AG04449 (cell line): ENCODE measurements around the gene RRBP1.

Experiments
- CTCF ChIA-PET: fragments of 350-600 bp; formaldehyde crosslinking; extraction: SDS; loops from one replicate; lab custom pipeline; 2021; ENCODE audit warnings: antibody characterized with exemption; lab: Yijun Ruan, JAX
- POLR2A ChIA-PET: fragments of 400-600, 350-600 bp; formaldehyde crosslinking; extraction: SDS; loops from one replicate; lab custom pipeline; 2020; ENCODE audit warnings: antibody characterized with exemption, inconsistent platforms; lab: Yijun Ruan, JAX
- DNase-seq: peaks from one replicate; pipeline ENCODE4 v3.0.0-alpha.2; 2010; ENCODE audit warnings: low read depth, low spot score
- H3K4me3 ChIP-seq: 2 replicates; pipeline ENCODE4 v1.5.1; 2011; ENCODE audit warnings: low read depth, mild to moderate bottlenecking, control low read depth, low read length
- TF ChIP-seq, protein P1 (sequence below): IDR thresholded peaks from one replicate; pipeline ENCODE4 v1.5.1; 2011; ENCODE audit warnings: mild to moderate bottlenecking, moderate library complexity, low read length, control low read depth, inconsistent platforms; ENCODE audit not compliant: insufficient read depth; ENCODE audit errors: missing control alignments

RRBP1 gene

DNA sequence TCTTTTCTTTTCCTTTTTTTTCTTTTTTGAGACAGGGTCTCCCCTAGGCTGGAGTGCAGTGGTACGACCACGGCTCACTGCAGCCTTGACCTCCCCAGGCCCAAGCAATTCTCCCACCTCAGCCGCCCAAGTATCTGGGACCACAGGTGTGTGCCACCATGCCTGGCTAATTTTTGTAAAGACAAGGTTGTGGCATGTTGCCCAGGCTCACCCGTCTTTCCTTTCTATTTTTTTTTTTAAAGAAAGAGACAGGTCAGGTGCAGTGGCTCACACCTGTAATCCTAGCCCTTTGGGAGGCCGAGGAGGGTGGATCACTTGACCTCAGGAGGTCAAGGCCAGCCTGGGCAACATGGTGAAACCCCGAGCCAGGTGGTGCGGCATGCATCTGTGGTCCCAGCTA, 34.3 kb upstream of the RRBP1 start:
- DNase-seq: no peak
- CTCF ChIA-PET: interaction anchor here (1.2 to 2.8 kb wide), 3 partner anchors 34 to 181 kb away, joined by 3 to 9 read pairs (median 5); partner anchors contain the start of gene RRBP1
- TF ChIP-seq, protein P1, sequence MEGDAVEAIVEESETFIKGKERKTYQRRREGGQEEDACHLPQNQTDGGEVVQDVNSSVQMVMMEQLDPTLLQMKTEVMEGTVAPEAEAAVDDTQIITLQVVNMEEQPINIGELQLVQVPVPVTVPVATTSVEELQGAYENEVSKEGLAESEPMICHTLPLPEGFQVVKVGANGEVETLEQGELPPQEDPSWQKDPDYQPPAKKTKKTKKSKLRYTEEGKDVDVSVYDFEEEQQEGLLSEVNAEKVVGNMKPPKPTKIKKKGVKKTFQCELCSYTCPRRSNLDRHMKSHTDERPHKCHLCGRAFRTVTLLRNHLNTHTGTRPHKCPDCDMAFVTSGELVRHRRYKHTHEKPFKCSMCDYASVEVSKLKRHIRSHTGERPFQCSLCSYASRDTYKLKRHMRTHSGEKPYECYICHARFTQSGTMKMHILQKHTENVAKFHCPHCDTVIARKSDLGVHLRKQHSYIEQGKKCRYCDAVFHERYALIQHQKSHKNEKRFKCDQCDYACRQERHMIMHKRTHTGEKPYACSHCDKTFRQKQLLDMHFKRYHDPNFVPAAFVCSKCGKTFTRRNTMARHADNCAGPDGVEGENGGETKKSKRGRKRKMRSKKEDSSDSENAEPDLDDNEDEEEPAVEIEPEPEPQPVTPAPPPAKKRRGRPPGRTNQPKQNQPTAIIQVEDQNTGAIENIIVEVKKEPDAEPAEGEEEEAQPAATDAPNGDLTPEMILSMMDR: no peak
- H3K4me3 ChIP-seq: no peak overlapping the region
- POLR2A ChIA-PET: no interaction called here

DNA sequence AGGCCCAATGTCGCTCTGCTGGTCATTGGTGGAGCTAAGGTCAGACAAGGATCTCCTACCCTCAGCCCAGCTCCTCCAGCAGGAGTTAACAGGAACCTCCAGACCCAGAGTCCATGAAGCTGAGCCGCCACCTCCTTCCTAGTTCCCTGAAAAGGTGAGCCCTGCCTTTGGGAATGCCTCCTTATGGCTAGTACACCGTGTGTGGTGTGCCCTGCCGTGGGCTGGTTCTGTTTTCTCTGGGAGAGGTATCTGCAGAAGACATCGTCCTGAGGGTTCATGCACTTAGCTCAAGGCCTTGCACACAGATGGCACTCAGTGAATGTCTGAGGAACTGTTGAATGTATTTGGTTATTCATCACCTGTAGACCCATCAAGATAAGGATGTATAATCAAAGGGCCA, 33.0 kb upstream of the RRBP1 start:
- ChIA-PET POLR2A (no interaction called here), CTCF (interaction anchor here (1.0 to 2.8 kb wide), 3 partner anchors 9 to 33 kb away, joined by 3 to 9 read pairs (median 5); partner anchors contain the start of gene RRBP1)
- TF ChIP-seq, protein P1: no peak
- no peak overlapping the region for H3K4me3 ChIP-seq
- no peak for DNase-seq

DNA sequence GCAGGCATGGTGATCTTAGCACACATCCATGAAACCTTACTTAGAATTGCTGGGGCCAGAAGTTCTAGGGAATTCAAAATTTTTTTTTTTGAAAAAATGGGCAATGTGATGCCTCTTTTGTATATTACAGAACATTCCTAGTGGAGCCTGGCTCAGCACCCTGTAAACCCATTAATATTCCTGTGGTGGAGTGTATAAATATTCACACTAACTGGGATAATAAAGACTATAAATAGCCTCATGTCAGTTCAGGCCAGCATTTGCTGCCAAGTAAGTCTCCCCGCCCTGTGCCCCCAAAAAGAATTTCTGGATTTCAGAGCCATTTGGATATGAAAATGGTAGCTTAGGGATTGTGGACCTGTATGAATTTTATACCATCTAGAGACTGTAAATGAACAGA, 32.6 kb upstream of the RRBP1 start:
- H3K4me3 ChIP-seq: no peak overlapping the region
- TF ChIP-seq, protein P1: no peak
- DNase-seq: no peak
- POLR2A ChIA-PET: no interaction called here
- CTCF ChIA-PET: interaction anchor here (0.9 to 2.8 kb wide), 4 partner anchors 9 to 33 kb away, joined by 3 to 9 read pairs (median 4); partner anchors contain the start of gene RRBP1

DNA sequence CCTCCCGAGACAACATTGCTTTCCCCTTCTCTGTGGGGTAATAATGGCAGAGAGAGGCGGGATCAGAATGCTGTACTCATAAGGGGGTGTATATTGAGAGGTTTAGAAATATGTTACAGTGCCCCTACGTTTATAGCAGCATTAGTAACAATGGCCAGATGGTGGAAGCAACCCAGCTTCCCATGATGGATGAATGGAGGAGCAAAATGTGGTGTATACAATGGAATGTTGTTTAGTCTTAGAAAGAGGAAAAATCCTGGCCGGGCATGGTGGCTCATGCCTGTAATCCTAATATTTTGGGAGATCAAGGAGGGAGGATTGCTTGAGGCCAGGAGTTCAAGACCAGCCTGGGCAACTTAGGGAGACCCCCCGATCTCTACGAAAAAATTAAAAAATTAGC, 30.7 kb upstream of the RRBP1 start:
- POLR2A ChIA-PET: interaction anchor here (0.6 to 1.2 kb wide), 2 partner anchors 10 to 30 kb away, joined by 3 read pairs; partner anchors contain the start of gene RRBP1
- TF ChIP-seq, protein P1: no peak
- H3K4me3 ChIP-seq: no peak overlapping the region
- no peak for DNase-seq
- CTCF ChIA-PET: no interaction called here

DNA sequence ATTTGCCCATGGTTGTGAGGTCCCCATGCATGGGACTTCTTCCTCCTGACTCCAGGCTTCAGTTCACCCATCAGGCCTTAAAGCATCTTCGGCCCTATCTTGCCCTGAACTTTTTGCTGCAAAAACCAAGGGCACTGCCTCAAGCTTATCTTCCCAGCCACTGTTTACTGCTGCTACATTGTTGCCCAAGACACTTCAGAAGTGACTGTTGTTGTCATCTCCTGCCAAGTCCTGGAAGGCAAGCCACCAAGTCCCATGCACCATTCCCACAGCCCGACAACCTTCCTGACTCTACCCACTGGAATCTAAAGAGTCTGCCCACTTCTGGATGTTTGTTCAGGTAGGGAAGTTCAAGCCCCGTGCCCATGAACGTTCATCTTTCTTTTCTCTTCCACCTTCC, 30.2 kb upstream of the RRBP1 start:
- DNase-seq: no peak
- no peak overlapping the region for H3K4me3 ChIP-seq
- CTCF ChIA-PET: no interaction called here
- POLR2A ChIA-PET: interaction anchor here (0.6 to 1.2 kb wide), 2 partner anchors 10 to 30 kb away, joined by 3 read pairs; partner anchors contain the start of gene RRBP1
- TF ChIP-seq, protein P1: no peak

DNA sequence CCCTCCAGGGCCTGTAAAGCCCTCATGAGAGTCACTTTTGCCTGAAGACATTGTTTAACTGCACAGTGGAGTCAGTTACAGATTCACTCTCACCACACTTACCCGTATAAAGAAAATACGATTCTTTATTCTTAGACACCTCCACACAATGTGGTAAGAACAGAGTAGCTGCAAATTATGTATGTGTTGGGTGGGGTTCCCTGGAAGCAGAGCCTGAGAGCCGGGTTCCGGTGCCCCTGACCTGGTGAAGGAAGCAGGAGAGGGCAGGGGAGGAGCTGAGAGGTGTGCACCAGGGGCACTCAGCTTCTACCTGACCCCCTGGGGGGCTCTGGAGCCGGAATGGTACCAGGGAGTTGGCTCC, 29.2 kb upstream of the RRBP1 start:
- no peak for DNase-seq
- POLR2A ChIA-PET: interaction anchor here (0.7 kb wide), 1 partner anchor 204 kb away, joined by 3 read pairs; no protein-coding TSS in a partner anchor
- TF ChIP-seq, protein P1: no peak
- H3K4me3 ChIP-seq: no peak overlapping the region
- CTCF ChIA-PET: interaction anchor here (1.4 kb wide), 1 partner anchor 187 kb away, joined by 6 read pairs; no protein-coding TSS in a partner anchor
